ENCODE measurements around the gene TRIM32.

TRIM32 gene

GRCh38 chr9:116750510-116750909, 63.4 kb downstream of the TRIM32 start:
- no peak for DNase-seq
